ENCODE measurements around the gene RHD.
"Not testable (repeated sequence)": the region's sequence is repeated elsewhere in the genome, so short reads cannot be mapped to it uniquely, and the experiment has no call there.

DNA sequence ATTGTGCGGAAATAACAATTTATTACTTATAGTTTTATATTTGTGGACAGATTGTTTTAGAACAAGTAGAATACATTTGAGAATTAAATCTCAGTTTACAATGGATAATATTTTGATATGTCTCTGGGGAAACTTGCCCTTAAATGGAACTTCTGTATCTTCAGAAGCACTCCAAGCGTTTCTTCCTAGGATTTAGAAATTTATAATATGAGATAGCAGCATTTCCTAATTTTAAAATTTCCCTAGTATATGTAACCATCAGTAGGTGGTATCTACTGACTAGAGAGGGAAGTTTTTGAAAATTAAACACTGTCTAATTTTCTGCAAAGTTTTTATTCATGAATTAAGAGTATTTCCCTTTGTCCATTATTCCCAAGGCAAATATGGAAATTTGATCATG, 21.1 kb downstream of the RHD start:
- TF ChIP-seq, protein P1, sequence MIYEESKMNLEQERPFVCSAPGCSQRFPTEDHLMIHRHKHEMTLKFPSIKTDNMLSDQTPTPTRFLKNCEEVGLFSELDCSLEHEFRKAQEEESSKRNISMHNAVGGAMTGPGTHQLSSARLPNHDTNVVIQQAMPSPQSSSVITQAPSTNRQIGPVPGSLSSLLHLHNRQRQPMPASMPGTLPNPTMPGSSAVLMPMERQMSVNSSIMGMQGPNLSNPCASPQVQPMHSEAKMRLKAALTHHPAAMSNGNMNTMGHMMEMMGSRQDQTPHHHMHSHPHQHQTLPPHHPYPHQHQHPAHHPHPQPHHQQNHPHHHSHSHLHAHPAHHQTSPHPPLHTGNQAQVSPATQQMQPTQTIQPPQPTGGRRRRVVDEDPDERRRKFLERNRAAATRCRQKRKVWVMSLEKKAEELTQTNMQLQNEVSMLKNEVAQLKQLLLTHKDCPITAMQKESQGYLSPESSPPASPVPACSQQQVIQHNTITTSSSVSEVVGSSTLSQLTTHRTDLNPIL (CRISPR knock-in tag; IDR thresholded peaks at IDR 0.05; ENCODE audit: low read depth), result not testable (repeated sequence)
- TF ChIP-seq ZNF70 (CRISPR knock-in tag; IDR thresholded peaks at IDR 0.05), result not testable (repeated sequence)
